GM12801 (cell line): Measurements from ENCODE around the gene SWAP70.

Experiments
- CTCF ChIP-seq: IDR thresholded peaks from one replicate; pipeline ENCODE4 v1.5.1; 2011; ENCODE audit warnings: control low read depth; ENCODE audit not compliant: insufficient read length; ENCODE audit errors: extremely low read depth

The SWAP70 gene

GRCh38 chr11:9757809-9758636 is 94.1 kb downstream of the SWAP70 start:
- no peak for TF ChIP-seq CTCF

GRCh38 chr11:9758637-9759518 is 95.0 kb downstream of the SWAP70 start:
- no peak for TF ChIP-seq CTCF

- TF ChIP-seq CTCF, result no peak
Measured at GRCh38 chr11:9759519-9760192, 95.8 kb downstream of the SWAP70 start.

GRCh38 chr11:9760193-9760575 is 96.3 kb downstream of the SWAP70 start:
- no peak for TF ChIP-seq CTCF

GRCh38 chr11:9761441-9761945 is 97.6 kb downstream of the SWAP70 start:
- TF ChIP-seq CTCF, result no peak

- no peak for TF ChIP-seq CTCF
Measured at GRCh38 chr11:9762531-9762930, 98.7 kb downstream of the SWAP70 start.

GRCh38 chr11:9763301-9763700 is 99.4 kb downstream of the SWAP70 start:
- no peak for TF ChIP-seq CTCF
